DND-41 (cell line): Measurements from ENCODE around the gene IFITM5.
"Not testable (repeated sequence)": the region's sequence is repeated elsewhere in the genome, so short reads cannot be mapped to it uniquely, and the experiment has no call there.

Experiments used
- CTCF ChIP-seq: IDR thresholded peaks from 2 replicates; pipeline ENCODE4 v1.5.1; 2012; ENCODE audit warnings: borderline replicate concordance, low read length, moderate library complexity, mild to moderate bottlenecking; ENCODE audit not compliant: poor library complexity, severe bottlenecking; ENCODE audit errors: extremely low read depth
- EZH2 ChIP-seq: IDR thresholded peaks from 3 replicates; pipeline ENCODE4 v1.6.1; 2012; ENCODE audit warnings: borderline replicate concordance, low read depth, mild to moderate bottlenecking, moderate library complexity, low read length, inconsistent platforms; ENCODE audit not compliant: severe bottlenecking

- TF ChIP-seq CTCF, EZH2: not testable (repeated sequence)
Observed at GRCh38 chr11:317668-318404, 18.5 kb upstream of the IFITM5 start.
